ENCODE results near the gene LAMTOR5. TPM values are rescaled to one million over a fixed set of nuclear protein-coding genes. Genes with fewer than 3 reads are reported as not detected.

LAMTOR5 gene
- total and polyA plus RNA-seq, 2 of the 4 experiments (the other 2 are of a cell fraction) = 159 to 369 TPM

DNA sequence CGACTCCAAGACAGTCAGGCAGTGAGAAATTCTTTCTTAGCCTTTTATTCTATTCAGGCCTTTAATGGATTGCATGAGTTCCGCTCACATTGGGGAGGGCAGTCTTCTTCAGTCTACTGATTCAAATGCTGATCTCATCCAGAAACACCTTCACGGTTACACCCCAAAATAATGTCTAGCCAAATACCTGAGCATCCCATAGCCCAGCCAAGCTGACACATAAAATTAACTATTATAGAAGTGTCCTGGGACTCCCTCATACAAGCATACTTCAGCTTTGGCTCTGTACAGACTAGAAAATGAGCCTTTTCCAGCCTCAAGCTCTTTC lies 13.0 kb downstream of the LAMTOR5 start:
- CTCF ChIA-PET = no interaction called here
- Histone ChIP-seq H3K79me1 (ENCODE audit: low read depth in 1 of 2, low read length in 2 of 2) (peaks cover 0 to 9% of the 10 kb centered on the region in 2 experiments; a peak in 1 of 4 replicates), H2BK5ac (ENCODE audit: low read depth, low read length, poor library complexity, severe bottlenecking) (peak overlapping the region; percentile 94), H2AK5ac (ENCODE audit: low read depth, low read length) (peak overlapping the region; percentile 37; the same call in 1 of the 2 replicates), H3K4me1 (ENCODE audit: control insufficient read depth, insufficient read depth, low read length) (peaks cover 14% of the 10 kb centered on the region), H3K9me1 (ENCODE audit: insufficient read depth, low read length) (no peaks in the 10 kb centered on the region; the same call in none of the 2 replicates), H3K4me2 (ENCODE audit: low read depth, low read length) (peak overlapping the region; percentile 80), H4K8ac (ENCODE audit: low read depth in 2 of 2, low read length in 2 of 2) (peak overlapping the region; percentile 56 to 75), H3K18ac (ENCODE audit: low read depth, low read length) (peak overlapping the region; percentile 93), H2BK20ac (ENCODE audit: low read depth, low read length) (peak overlapping the region; percentile 44), H3K14ac (replicated peaks; ENCODE audit: low read depth, low read length) (peak overlapping the region; percentile 48; the same call in 1 of the 2 replicates), H3K9me3 (ENCODE audit: control insufficient read depth, insufficient read depth, low read length) (no peaks in the 10 kb centered on the region), H3K56ac (ENCODE audit: extremely low read depth, insufficient read depth, low read length) (peak overlapping the region; percentile 77; the same call in 1 of the 2 replicates), H2BK15ac (ENCODE audit: low read depth, low read length) (peak overlapping the region; percentile 53; the same call in 1 of the 3 replicates), H2AK9ac (replicated peaks; ENCODE audit: low read depth, low read length, poor library complexity) (no peak overlapping the region), H2AFZ (replicated peaks; ENCODE audit: low read length, poor library complexity) (peak overlapping the region; percentile 1), H2BK120ac (ENCODE audit: low read depth, low read length) (peak overlapping the region; percentile 74), H3K23ac (ENCODE audit: low read depth, low read length) (peak overlapping the region; percentile 9; the same call in 1 of the 2 replicates), H3K27ac (ENCODE audit: insufficient read depth, low read length) (peak overlapping the region; percentile 98), H3K4me3 (ENCODE audit: insufficient read depth, low read depth, low read length) (no peak overlapping the region), H3K36me3 (ENCODE audit: control insufficient read depth, insufficient read depth, low read length) (peaks cover 3% of the 10 kb centered on the region), H3K4ac (ENCODE audit: low read depth, low read length) (peak overlapping the region; percentile 51), H4K5ac (ENCODE audit: low read depth, low read length) (peak overlapping the region; percentile 91), H4K91ac (ENCODE audit: insufficient read depth, low read depth, low read length) (peak overlapping the region; percentile 43), H4K20me1 (ENCODE audit: insufficient read depth, low read length) (peaks cover 3% of the 10 kb centered on the region; the same call in 1 of the 2 replicates), H3K27me3 (ENCODE audit: control insufficient read depth, insufficient read depth, low read length) (no peaks in the 10 kb centered on the region), H3K9ac (ENCODE audit: low read depth, low read length) (peak overlapping the region; percentile 42; the same call in 1 of the 2 replicates)
- no peak for DNase-seq
- intact Hi-C loops (cut with micrococcal nuclease) (loop anchor here (2.0 kb wide), 1 partner anchor 14 kb away; no protein-coding TSS in a partner anchor), in situ Hi-C loops (cut with MboI; ENCODE audit: low sequenced_read_pairs) (no loop called here), dilution Hi-C loops (cut with HindIII; ENCODE audit: low sequenced_read_pairs, unreplicated experiment) (no loop called here)
- BruUV-seq (replicated peaks) = no TSS peak
- POLR2A ChIA-PET (ENCODE audit: unreplicated experiment) = no interaction called here
- no peak for ATAC-seq (ENCODE audit: low read depth)
- WGBS, 2 experiments (ENCODE audit: extremely low coverage in 2 of 2, insufficient read length in 1 of 2) = 100% methylated on average over 1 of the region's 3 CpGs; no CpG with 5 or more reads in 1 of the 2 experiments
- TF ChIP-seq, protein P1, sequence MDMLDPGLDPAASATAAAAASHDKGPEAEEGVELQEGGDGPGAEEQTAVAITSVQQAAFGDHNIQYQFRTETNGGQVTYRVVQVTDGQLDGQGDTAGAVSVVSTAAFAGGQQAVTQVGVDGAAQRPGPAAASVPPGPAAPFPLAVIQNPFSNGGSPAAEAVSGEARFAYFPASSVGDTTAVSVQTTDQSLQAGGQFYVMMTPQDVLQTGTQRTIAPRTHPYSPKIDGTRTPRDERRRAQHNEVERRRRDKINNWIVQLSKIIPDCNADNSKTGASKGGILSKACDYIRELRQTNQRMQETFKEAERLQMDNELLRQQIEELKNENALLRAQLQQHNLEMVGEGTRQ (IDR thresholded peaks at IDR 0.05; ENCODE audit: low read depth, low read length) = no peak
- no peak for TF ChIP-seq NFE2L2 (IDR thresholded peaks at IDR 0.05; ENCODE audit: low read depth, low read length)
- TF ChIP-seq CEBPB (IDR thresholded peaks at IDR 0.05; ENCODE audit: low read depth, low read length) = no peak
- TF ChIP-seq RAD21 (IDR thresholded peaks at IDR 0.05; ENCODE audit: low read length) = no peak
- no peak for TF ChIP-seq SMC3 (IDR thresholded peaks at IDR 0.05; ENCODE audit: low read depth, low read length)
- no peak for TF ChIP-seq BHLHE40 (IDR thresholded peaks at IDR 0.05; ENCODE audit: low read depth, low read length)
